ENCODE measurements around the gene SCOC. TPM values are rescaled to one million over a fixed set of nuclear protein-coding genes. Genes with fewer than 3 reads are reported as not detected.

The SCOC gene
- total and polyA plus RNA-seq, 4 donors: 38.5 to 101 (median 47.5) TPM

- peaks cover 0 to 1% of the 10 kb centered on the region in 2 donors for H3K36me3 ChIP-seq (ENCODE audit: control insufficient read depth in 1 of 2, insufficient read depth in 2 of 2, low read length in 1 of 2)
- intact Hi-C loops (cut with DNase I): no loop called here
- H3K4me3 ChIP-seq (ENCODE audit: low read length in 2 of 2): no peak overlapping the region
- WGBS, 2 donors: 65 to 71% methylated on average over 1 of the region's 1 CpG
- ATAC-seq (ENCODE audit: low FRiP score) (no peak), DNase-seq (no peak)
- H3K9me3 ChIP-seq (ENCODE audit: control insufficient read depth, low read length): no peaks in the 10 kb centered on the region
- H3K4me1 ChIP-seq (ENCODE audit: control insufficient read depth in 1 of 2, insufficient read depth in 2 of 2, low read length in 2 of 2): no peaks in the 10 kb centered on the region
- H3K27ac ChIP-seq (ENCODE audit: low read depth in 1 of 2, low read length in 2 of 2): no peak overlapping the region
- no peaks in the 10 kb centered on the region for H3K27me3 ChIP-seq (ENCODE audit: control insufficient read depth in 1 of 2, insufficient read depth in 2 of 2, low read length in 1 of 2)
Observed at GRCh38 chr4:140355288-140355687, 18.2 kb upstream of the SCOC start.

GRCh38 chr4:140357868-140358267 lies 15.6 kb upstream of the SCOC start:
- H3K27ac ChIP-seq (ENCODE audit: low read depth in 1 of 2, low read length in 2 of 2): no peak overlapping the region
- intact Hi-C loops (cut with DNase I): no loop called here
- no peaks in the 10 kb centered on the region for H3K9me3 ChIP-seq (ENCODE audit: control insufficient read depth, low read length)
- H3K36me3 ChIP-seq (ENCODE audit: control insufficient read depth in 1 of 2, insufficient read depth in 2 of 2, low read length in 1 of 2): peaks cover 0 to 1% of the 10 kb centered on the region in 2 donors
- 64 to 72% methylated on average over 3 of the region's 3 CpGs for WGBS, 2 donors
- no peak for ATAC-seq (ENCODE audit: low FRiP score)
- no peaks in the 10 kb centered on the region for H3K27me3 ChIP-seq (ENCODE audit: control insufficient read depth in 1 of 2, insufficient read depth in 2 of 2, low read length in 1 of 2)
- no peak overlapping the region for H3K4me3 ChIP-seq (ENCODE audit: low read length in 2 of 2)
- H3K4me1 ChIP-seq (ENCODE audit: control insufficient read depth in 1 of 2, insufficient read depth in 2 of 2, low read length in 2 of 2): no peaks in the 10 kb centered on the region
- DNase-seq: no peak

- ATAC-seq (ENCODE audit: low FRiP score) (no peak), DNase-seq (no peak)
- no peaks in the 10 kb centered on the region for H3K4me1 ChIP-seq (ENCODE audit: control insufficient read depth in 1 of 2, insufficient read depth in 2 of 2, low read length in 2 of 2)
- WGBS, 2 donors: 0% methylated on average over 1 of the region's 1 CpG
- no peaks in the 10 kb centered on the region for H3K27me3 ChIP-seq (ENCODE audit: control insufficient read depth in 1 of 2, insufficient read depth in 2 of 2, low read length in 1 of 2)
- intact Hi-C loops (cut with DNase I): no loop called here
- no peaks in the 10 kb centered on the region for H3K9me3 ChIP-seq (ENCODE audit: control insufficient read depth, low read length)
- peaks cover 0 to 1% of the 10 kb centered on the region in 2 donors for H3K36me3 ChIP-seq (ENCODE audit: control insufficient read depth in 1 of 2, insufficient read depth in 2 of 2, low read length in 1 of 2)
- no peak overlapping the region for H3K4me3 ChIP-seq (ENCODE audit: low read length in 2 of 2)
- H3K27ac ChIP-seq (ENCODE audit: low read depth in 1 of 2, low read length in 2 of 2): no peak overlapping the region
Observed at GRCh38 chr4:140358281-140358680, 15.2 kb upstream of the SCOC start.

- Histone ChIP-seq H3K4me3 (ENCODE audit: low read length in 2 of 2) (no peak overlapping the region), H3K9me3 (ENCODE audit: control insufficient read depth, low read length) (no peaks in the 10 kb centered on the region), H3K27me3 (ENCODE audit: control insufficient read depth in 1 of 2, insufficient read depth in 2 of 2, low read length in 1 of 2) (no peaks in the 10 kb centered on the region), H3K36me3 (ENCODE audit: control insufficient read depth in 1 of 2, insufficient read depth in 2 of 2, low read length in 1 of 2) (no peaks in the 10 kb centered on the region), H3K27ac (ENCODE audit: low read depth in 1 of 2, low read length in 2 of 2) (no peak overlapping the region), H3K4me1 (ENCODE audit: control insufficient read depth in 1 of 2, insufficient read depth in 2 of 2, low read length in 2 of 2) (no peaks in the 10 kb centered on the region)
- DNase-seq (peak; percentile 82 to 84), ATAC-seq (ENCODE audit: low FRiP score) (peak; percentile 81)
- intact Hi-C loops (cut with DNase I): loop anchor here (2.0 to 10.0 kb wide), 4 partner anchors 245 to 491 kb away; no protein-coding TSS in a partner anchor
- 14 to 18% methylated on average over 7 of the region's 7 CpGs for WGBS, 2 donors
Observed at GRCh38 chr4:140359562-140360427, 13.7 kb upstream of the SCOC start.

GRCh38 chr4:140361099-140361498 lies 12.3 kb upstream of the SCOC start:
- Histone ChIP-seq H3K36me3 (ENCODE audit: control insufficient read depth in 1 of 2, insufficient read depth in 2 of 2, low read length in 1 of 2) (no peaks in the 10 kb centered on the region), H3K4me1 (ENCODE audit: control insufficient read depth in 1 of 2, insufficient read depth in 2 of 2, low read length in 2 of 2) (no peaks in the 10 kb centered on the region), H3K27me3 (ENCODE audit: control insufficient read depth in 1 of 2, insufficient read depth in 2 of 2, low read length in 1 of 2) (no peaks in the 10 kb centered on the region), H3K9me3 (ENCODE audit: control insufficient read depth, low read length) (no peaks in the 10 kb centered on the region), H3K4me3 (ENCODE audit: low read length in 2 of 2) (no peak overlapping the region), H3K27ac (ENCODE audit: low read depth in 1 of 2, low read length in 2 of 2) (no peak overlapping the region)
- ATAC-seq (ENCODE audit: low FRiP score) (no peak), DNase-seq (no peak)
- intact Hi-C loops (cut with DNase I): loop anchor here (2.0 to 10.0 kb wide), 4 partner anchors 244 to 490 kb away; no protein-coding TSS in a partner anchor
- WGBS, 2 donors: 84 to 90% methylated on average over 4 of the region's 4 CpGs

GRCh38 chr4:140363051-140363450 lies 10.4 kb upstream of the SCOC start:
- H3K36me3 ChIP-seq (ENCODE audit: control insufficient read depth in 1 of 2, insufficient read depth in 2 of 2, low read length in 1 of 2): no peaks in the 10 kb centered on the region
- no peak for DNase-seq
- H3K9me3 ChIP-seq (ENCODE audit: control insufficient read depth, low read length): no peaks in the 10 kb centered on the region
- no peaks in the 10 kb centered on the region for H3K27me3 ChIP-seq (ENCODE audit: control insufficient read depth in 1 of 2, insufficient read depth in 2 of 2, low read length in 1 of 2)
- H3K4me3 ChIP-seq (ENCODE audit: low read length in 2 of 2): no peak overlapping the region
- 94% methylated on average over 3 of the region's 3 CpGs for WGBS, 2 donors
- no peak for ATAC-seq (ENCODE audit: low FRiP score)
- H3K4me1 ChIP-seq (ENCODE audit: control insufficient read depth in 1 of 2, insufficient read depth in 2 of 2, low read length in 2 of 2): no peaks in the 10 kb centered on the region
- intact Hi-C loops (cut with DNase I): loop anchor here (5.0 to 10.0 kb wide), 3 partner anchors 242 to 484 kb away; no protein-coding TSS in a partner anchor
- H3K27ac ChIP-seq (ENCODE audit: low read depth in 1 of 2, low read length in 2 of 2): no peak overlapping the region

- Histone ChIP-seq H3K27ac (ENCODE audit: low read depth in 1 of 2, low read length in 2 of 2) (no peak overlapping the region), H3K36me3 (ENCODE audit: control insufficient read depth in 1 of 2, insufficient read depth in 2 of 2, low read length in 1 of 2) (no peaks in the 10 kb centered on the region), H3K4me3 (ENCODE audit: low read length in 2 of 2) (no peak overlapping the region), H3K4me1 (ENCODE audit: control insufficient read depth in 1 of 2, insufficient read depth in 2 of 2, low read length in 2 of 2) (no peaks in the 10 kb centered on the region), H3K9me3 (ENCODE audit: control insufficient read depth, low read length) (no peaks in the 10 kb centered on the region), H3K27me3 (ENCODE audit: control insufficient read depth in 1 of 2, insufficient read depth in 2 of 2, low read length in 1 of 2) (no peaks in the 10 kb centered on the region)
- intact Hi-C loops (cut with DNase I): loop anchor here (5.0 to 10.0 kb wide), 3 partner anchors 241 to 484 kb away; no protein-coding TSS in a partner anchor
- DNase-seq (no peak), ATAC-seq (ENCODE audit: low FRiP score) (no peak)
Observed at GRCh38 chr4:140363558-140363957, 9.9 kb upstream of the SCOC start.

GRCh38 chr4:140367738-140368137 lies 5.7 kb upstream of the SCOC start:
- no peak overlapping the region for H3K27ac ChIP-seq (ENCODE audit: low read depth in 1 of 2, low read length in 2 of 2)
- intact Hi-C loops (cut with DNase I): loop anchor here in 1 of 2 donors (10.0 kb wide), 1 partner anchor 237 kb away; no protein-coding TSS in a partner anchor
- 52 to 62% methylated on average over 2 of the region's 2 CpGs for WGBS, 2 donors
- H3K4me3 ChIP-seq (ENCODE audit: low read length in 2 of 2): no peak overlapping the region
- ATAC-seq (ENCODE audit: low FRiP score) (no peak), DNase-seq (no peak)
- no peaks in the 10 kb centered on the region for H3K36me3 ChIP-seq (ENCODE audit: control insufficient read depth in 1 of 2, insufficient read depth in 2 of 2, low read length in 1 of 2)
- H3K27me3 ChIP-seq (ENCODE audit: control insufficient read depth in 1 of 2, insufficient read depth in 2 of 2, low read length in 1 of 2): no peaks in the 10 kb centered on the region
- H3K9me3 ChIP-seq (ENCODE audit: control insufficient read depth, low read length): no peaks in the 10 kb centered on the region
- H3K4me1 ChIP-seq (ENCODE audit: control insufficient read depth in 1 of 2, insufficient read depth in 2 of 2, low read length in 2 of 2): no peaks in the 10 kb centered on the region

GRCh38 chr4:140368686-140369085 lies 4.8 kb upstream of the SCOC start:
- H3K9me3 ChIP-seq (ENCODE audit: control insufficient read depth, low read length): no peaks in the 10 kb centered on the region
- intact Hi-C loops (cut with DNase I): loop anchor here in 1 of 2 donors (10.0 kb wide), 1 partner anchor 236 kb away; no protein-coding TSS in a partner anchor
- no peak for ATAC-seq (ENCODE audit: low FRiP score)
- no peak for DNase-seq
- 68 to 71% methylated on average over 3 of the region's 3 CpGs for WGBS, 2 donors
- no peaks in the 10 kb centered on the region for H3K4me1 ChIP-seq (ENCODE audit: control insufficient read depth in 1 of 2, insufficient read depth in 2 of 2, low read length in 2 of 2)
- no peak overlapping the region for H3K27ac ChIP-seq (ENCODE audit: low read depth in 1 of 2, low read length in 2 of 2)
- H3K4me3 ChIP-seq (ENCODE audit: low read length in 2 of 2): no peak overlapping the region
- no peaks in the 10 kb centered on the region for H3K27me3 ChIP-seq (ENCODE audit: control insufficient read depth in 1 of 2, insufficient read depth in 2 of 2, low read length in 1 of 2)
- no peaks in the 10 kb centered on the region for H3K36me3 ChIP-seq (ENCODE audit: control insufficient read depth in 1 of 2, insufficient read depth in 2 of 2, low read length in 1 of 2)

Data from aorta (tissue), 5 donors.